LNCaP clone FGC (cell line): Measurements from ENCODE around the gene ZSCAN21.

Source experiments
- DNase-seq: peaks from one replicate; pipeline ENCODE4 v3.0.0-alpha.2; 2011; ENCODE audit warnings: low read depth
- H3K4me3 ChIP-seq: 2 replicates; pipeline ENCODE4 v1.5.1; 2011; ENCODE audit warnings: mild to moderate bottlenecking, low read depth, low read length, control low read depth
- TF ChIP-seq, protein P1 (sequence below): IDR thresholded peaks from 2 replicates; pipeline ENCODE4 v1.5.1; 2012; ENCODE audit warnings: mild to moderate bottlenecking; ENCODE audit not compliant: control insufficient read depth, insufficient read depth; ENCODE audit errors: extremely low read depth

The ZSCAN21 gene

DNA sequence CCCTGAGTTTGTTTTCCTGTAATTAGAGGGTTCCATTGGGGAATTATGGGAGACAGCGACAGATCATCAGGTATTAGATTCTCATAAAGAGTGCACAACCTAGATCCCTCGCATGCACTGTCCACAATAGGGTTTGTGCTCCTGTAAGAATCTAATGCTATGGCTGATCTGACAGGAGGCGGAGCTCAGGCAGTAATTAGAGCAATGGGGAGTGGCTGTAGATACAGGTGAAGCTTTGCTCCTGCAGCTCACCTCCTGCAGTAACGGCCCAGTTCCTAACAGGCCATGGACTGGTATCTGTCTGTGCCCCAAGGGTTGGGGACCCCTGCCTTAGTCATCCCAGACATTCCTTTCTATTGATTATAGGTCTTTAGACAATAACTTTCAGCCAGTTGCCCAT lies 894 bp upstream of the ZSCAN21 start:
- no peak overlapping the region for H3K4me3 ChIP-seq
- DNase-seq, result no peak
- TF ChIP-seq, protein P1, sequence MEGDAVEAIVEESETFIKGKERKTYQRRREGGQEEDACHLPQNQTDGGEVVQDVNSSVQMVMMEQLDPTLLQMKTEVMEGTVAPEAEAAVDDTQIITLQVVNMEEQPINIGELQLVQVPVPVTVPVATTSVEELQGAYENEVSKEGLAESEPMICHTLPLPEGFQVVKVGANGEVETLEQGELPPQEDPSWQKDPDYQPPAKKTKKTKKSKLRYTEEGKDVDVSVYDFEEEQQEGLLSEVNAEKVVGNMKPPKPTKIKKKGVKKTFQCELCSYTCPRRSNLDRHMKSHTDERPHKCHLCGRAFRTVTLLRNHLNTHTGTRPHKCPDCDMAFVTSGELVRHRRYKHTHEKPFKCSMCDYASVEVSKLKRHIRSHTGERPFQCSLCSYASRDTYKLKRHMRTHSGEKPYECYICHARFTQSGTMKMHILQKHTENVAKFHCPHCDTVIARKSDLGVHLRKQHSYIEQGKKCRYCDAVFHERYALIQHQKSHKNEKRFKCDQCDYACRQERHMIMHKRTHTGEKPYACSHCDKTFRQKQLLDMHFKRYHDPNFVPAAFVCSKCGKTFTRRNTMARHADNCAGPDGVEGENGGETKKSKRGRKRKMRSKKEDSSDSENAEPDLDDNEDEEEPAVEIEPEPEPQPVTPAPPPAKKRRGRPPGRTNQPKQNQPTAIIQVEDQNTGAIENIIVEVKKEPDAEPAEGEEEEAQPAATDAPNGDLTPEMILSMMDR, result no peak

DNA sequence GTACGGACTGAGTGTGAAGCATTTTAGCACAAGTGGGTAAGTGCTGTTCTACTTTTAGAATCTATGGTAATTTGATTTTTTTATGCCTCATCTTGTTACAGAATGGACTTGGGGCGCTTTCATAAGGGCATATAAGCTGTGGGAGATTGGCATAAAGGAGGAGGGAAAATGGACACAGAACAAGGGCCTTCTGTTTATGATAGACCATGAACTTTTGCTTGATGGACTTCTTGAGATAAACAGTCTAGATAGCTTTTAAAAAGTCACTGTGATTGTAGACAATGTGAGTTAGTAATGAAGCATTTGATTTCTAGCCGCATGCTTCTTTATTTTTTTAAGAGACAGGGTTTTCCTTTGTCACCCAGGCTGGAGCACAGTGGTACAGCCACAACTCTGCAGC lies 2.0 kb downstream of the ZSCAN21 start:
- no peak overlapping the region for H3K4me3 ChIP-seq
- DNase-seq, result no peak
- TF ChIP-seq, protein P1, result no peak

DNA sequence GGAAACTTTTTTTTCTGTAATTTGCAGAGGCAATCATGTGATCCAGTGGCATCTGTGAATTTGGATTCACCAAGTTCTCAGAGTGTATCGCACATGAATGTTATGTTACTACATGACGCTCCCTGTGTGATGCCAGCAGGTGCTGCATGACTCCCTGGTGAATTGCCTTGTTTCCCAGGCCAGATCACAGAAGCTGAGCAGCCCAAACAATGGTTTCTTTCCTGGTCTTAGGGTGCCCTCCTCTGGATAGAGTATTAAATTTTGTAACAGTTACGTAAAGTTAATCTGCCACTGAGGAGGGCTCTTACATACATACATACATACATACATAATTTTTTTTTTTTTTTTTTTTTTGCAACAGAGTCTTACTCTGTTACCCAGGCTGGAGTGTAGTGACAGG lies 3.6 kb downstream of the ZSCAN21 start:
- TF ChIP-seq, protein P1, result peak; percentile 43
- no peak overlapping the region for H3K4me3 ChIP-seq
- DNase-seq, result peak; percentile 59

DNA sequence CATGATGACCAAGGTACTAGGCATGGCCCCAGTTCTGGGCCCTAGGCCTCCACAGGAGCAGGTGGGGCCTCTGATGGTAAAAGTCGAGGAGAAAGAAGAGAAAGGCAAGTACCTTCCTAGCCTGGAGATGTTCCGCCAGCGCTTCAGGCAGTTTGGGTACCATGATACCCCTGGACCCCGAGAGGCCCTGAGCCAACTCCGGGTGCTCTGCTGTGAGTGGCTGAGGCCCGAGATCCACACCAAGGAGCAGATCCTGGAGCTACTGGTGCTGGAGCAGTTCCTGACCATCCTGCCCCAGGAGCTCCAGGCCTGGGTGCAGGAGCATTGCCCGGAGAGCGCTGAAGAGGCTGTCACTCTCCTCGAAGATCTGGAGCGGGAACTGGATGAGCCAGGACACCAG lies 7.4 kb downstream of the ZSCAN21 start:
- DNase-seq, result no peak
- TF ChIP-seq, protein P1, result no peak

DNA sequence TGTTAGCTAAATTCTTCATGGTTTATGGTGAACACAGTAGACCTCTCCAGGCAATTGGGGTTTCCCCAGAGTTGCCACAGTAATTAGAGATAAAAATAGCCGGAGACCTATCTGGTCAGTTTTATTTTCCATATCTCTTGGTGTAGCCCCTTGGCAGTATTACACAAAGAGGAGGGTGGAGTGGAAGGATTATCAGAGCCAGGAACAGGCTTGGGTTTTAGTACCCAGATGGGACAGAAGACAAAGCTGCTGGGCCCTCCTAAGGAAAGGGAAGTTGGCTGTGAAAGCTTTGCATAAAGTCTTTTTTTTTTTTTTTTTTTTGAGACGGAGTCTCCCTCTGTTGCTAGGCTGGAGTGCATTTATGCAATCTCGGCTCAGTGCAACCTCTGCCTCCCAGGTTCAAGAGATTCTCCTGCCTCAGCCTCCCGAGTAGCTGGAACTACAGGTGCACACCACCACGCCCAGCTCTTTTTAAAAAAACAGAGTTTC lies 9.7 kb downstream of the ZSCAN21 start:
- TF ChIP-seq, protein P1, result no peak
- no peak for DNase-seq

More for the DNA sequence above, 7.4 kb downstream of the ZSCAN21 start:
- no peak overlapping the region for H3K4me3 ChIP-seq

DNA sequence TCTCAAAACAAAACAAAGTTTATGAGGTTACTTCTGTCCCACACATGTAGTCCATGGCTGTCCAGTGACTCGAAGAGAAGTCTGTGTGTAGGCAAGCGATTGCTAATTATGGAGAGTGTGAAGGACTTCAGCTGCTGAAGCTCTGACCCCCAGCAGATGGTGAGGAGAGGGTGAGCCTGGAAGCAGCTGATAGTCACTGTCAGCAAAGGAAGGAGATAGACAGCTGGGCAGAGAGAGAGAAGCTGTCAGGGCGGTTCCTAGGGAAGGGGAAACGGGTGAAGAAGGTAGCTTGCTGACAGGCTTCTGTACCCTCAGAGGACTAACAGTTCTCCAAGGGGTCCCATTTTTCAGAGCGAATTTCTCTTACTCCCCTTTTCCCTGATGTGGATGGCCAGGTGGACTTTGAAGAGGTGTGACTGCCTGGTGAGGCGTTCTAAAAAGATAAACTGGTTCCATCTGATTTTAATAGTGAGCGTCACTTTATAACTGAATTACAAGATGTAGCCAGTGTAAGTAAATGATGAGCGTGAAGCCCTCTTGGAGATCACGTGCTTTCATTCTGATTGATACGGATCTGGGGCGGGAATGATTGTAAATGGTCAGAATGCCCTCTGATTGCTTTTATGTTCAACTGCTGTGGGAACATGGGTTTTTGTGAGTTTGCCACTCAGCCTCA lies 12.1 kb downstream of the ZSCAN21 start:
- DNase-seq, result no peak
- TF ChIP-seq, protein P1, result no peak
- no peak overlapping the region for H3K4me3 ChIP-seq

More for the DNA sequence above, 9.7 kb downstream of the ZSCAN21 start:
- no peak overlapping the region for H3K4me3 ChIP-seq

DNA sequence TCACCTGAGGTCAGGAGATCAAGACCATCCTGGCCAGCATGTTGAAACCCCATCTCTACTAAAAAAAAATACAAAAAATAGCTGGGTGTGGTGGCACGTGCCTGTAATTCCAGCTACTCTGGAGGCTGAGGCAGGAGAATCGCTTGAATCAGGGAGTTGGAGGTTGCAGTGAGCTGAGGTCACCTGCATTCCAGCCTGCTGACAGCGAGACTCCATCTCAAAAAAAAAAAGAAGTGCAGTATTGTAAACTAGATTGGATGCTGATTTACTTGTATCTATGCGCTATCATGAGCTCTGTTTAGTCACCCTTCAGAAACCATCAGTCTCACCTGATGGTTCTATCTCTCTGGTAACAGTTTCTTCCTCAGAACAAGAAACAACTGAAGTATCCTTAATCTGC lies 13.8 kb downstream of the ZSCAN21 start:
- no peak for DNase-seq
- TF ChIP-seq, protein P1, result no peak
- H3K4me3 ChIP-seq, result no peak overlapping the region
